ENCODE results near the gene NADSYN1. TPM values are rescaled to one million over a fixed set of nuclear protein-coding genes. Genes with fewer than 3 reads are reported as not detected.

NADSYN1 gene
- total RNA-seq, 1 donor from 2014 or later: 67.7 TPM

Other genes with a start within 250 kb of the NADSYN1 start
- gene SHANK2, start 200.6 kb upstream of the NADSYN1 start, total RNA-seq: 2.5 TPM
- gene DHCR7, start 4.8 kb upstream of the NADSYN1 start, total RNA-seq: 130 TPM
- 0.16 TPM for gene KRTAP5-7, start 74.1 kb downstream of the NADSYN1 start, total RNA-seq
- 0.32 TPM for gene KRTAP5-8, start 84.8 kb downstream of the NADSYN1 start, total RNA-seq
- gene KRTAP5-9, start 95.2 kb downstream of the NADSYN1 start, total RNA-seq: 0.36 TPM
- gene KRTAP5-10, start 112.4 kb downstream of the NADSYN1 start, total RNA-seq: 0.16 TPM
- not detected for gene KRTAP5-11, start 129.7 kb downstream of the NADSYN1 start, total RNA-seq

Measured in esophagus mucosa (tissue), 1 donor.